Cortex of kidney (tissue), 1 donor: ENCODE data around the gene GRID2.

Experiments used
- DNase-seq: peaks from one replicate; lab custom pipeline; 2025; lab: John Stamatoyannopoulos, UW

GRID2 gene

DNA sequence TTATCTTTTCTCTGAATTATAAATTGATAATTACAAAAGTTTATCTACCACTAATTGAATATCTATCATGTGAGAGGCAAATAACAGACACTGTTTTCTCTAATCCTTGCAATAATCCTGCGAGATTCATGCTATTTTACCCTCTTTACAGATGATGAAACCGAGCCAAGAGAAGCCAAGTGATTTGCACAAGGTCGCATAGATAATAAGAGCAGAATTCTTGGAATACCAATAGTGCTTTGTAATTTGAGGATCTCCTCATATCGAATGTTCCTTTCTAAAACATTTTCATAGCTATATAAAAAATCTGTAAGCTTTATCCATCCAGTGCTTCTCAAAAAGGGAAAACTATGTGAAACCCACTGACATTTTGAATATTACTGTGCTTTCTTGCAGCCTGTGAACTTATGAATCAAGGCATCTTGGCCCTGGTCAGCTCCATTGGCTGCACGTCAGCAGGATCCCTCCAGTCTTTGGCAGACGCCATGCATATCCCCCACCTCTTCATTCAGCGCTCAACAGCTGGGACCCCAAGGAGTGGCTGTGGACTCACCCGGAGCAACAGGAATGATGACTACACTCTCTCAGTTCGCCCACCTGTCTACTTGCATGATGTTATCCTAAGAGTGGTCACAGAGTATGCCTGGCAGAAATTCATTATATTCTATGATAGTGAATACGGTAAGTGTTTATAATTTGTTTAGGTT lies 781.0 kb downstream of the GRID2 start:
- no peak for DNase-seq

DNA sequence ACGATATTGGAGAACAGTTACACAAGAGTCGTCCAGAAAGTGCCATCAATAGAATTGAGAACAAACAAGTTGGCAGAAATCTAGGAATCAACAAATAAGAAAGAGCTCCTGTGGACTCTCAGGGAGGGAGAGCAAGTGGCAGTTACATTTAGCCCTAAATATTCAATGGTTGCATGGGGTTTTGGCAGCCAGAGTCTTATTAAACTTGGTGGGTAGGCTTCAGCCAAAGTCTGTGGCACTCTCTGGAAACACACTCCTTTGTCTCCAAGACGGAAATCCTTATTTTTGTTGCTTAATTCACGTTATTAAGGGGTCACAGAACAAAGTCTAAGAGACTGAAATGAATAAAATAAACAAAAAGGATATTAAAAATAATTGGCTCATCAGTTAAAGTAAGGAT lies 782.6 kb downstream of the GRID2 start:
- no peak for DNase-seq

DNA sequence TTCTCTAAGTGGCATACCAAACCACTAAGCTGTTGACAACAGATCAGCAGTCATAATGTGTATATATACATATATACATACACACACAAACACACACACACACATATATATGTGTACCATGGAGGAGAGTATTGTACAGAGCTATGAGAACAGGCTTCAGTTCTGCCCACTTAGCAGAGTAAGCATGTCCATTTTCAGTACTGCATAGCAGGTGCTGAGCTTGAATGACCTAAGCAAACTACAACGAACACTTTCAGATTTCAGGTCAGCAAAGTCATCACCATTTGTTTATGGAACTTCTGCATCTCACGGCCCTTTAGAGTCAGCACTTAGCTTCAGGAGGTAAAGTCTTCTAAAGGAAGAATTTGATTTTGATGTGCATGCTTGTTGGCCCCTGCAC lies 789.0 kb downstream of the GRID2 start:
- DNase-seq: no peak

DNA sequence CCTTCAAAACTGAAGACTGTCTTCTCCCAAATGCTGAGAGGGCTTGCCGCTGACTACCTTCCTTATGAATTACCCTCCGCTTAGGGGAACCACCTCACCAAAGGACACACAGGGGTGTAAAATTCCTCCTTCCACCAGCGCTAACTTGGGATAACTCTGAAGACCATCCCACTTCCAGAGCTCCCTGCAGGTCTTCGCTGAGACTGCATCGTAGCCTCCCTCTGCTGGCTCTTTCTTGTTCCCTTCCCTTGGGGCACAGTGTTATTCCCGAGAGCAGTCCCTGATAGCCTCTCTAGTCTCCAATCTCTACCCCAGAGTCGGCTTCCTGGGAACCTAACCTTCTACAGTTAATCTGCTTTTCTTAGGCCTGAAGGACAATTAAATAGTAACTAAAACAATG lies 799.3 kb downstream of the GRID2 start:
- no peak for DNase-seq

DNA sequence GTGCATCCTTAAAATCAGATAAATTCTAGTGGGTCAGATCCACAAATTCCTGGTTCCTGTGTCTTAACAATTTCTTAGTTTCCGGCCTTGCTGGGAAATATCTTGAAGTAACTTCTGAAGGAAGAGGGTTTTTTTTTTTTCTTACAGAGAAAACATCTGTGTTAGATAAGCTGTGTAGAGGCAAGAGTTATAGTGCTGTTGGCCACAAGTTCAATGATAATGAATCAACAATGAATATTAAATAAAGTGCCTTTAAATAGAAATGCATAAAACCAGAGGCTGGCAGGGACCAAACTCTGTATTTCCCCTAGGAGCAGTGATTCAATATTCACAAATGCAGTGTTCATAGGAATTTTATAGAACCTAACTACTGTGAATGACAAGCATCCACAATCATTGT lies 812.9 kb downstream of the GRID2 start:
- DNase-seq: no peak

DNA sequence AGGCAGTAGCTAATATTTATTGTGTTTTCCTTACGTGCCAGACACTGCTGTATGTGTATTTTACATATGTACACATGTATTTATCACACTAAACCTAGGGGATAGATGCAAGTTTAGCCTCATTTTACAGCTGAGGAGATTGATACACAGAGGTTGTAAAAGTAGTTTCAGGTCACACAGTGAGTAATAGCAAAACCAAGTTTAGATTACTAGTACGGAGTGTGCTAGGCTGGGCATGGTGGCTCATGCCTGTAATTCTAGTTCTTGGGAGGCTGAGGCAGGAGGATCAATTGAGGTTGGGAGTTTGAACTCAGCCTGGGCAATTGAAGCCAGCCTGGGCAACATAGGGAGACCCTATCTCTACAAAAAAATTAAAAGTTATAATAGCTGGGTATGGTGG lies 823.7 kb downstream of the GRID2 start:
- DNase-seq: no peak

DNA sequence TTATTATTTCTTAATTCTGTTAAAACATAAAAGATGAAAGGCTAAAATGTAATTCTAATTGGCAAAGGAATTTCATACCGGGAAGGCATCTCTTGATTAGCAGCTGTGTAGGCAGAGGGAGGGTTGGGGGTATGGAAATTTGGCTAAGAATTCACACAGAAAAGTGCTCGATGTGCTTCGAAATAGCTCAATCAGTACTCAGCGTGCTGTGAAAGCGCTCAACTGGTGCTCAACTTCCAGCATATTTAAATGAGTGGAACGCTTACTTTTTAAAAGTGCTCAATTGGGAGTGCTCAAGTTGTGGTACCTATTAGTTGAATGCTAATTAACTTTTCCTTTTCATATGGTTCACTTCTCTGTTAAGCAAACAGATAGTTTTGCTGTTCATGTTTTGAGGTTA lies 828.9 kb downstream of the GRID2 start:
- DNase-seq: no peak

DNA sequence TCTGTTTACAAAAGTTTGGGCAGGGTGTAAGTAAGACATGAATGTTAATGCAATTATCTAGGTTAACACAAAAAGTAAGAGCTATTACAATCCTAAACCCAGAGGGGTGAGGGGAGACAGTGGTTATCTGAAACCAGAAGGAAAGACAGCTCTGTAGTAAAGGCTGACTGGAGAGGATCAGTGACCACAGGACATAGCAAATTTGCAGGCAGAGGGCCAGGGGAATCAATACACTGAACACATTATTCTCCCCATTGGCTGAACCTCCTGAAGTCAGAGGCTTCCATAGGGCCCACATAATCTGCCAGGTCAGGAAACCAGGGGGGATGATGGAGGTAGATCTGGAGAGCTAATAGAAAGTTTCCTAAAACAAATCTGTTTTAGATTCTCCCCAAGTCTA lies 835.4 kb downstream of the GRID2 start:
- no peak for DNase-seq

DNA sequence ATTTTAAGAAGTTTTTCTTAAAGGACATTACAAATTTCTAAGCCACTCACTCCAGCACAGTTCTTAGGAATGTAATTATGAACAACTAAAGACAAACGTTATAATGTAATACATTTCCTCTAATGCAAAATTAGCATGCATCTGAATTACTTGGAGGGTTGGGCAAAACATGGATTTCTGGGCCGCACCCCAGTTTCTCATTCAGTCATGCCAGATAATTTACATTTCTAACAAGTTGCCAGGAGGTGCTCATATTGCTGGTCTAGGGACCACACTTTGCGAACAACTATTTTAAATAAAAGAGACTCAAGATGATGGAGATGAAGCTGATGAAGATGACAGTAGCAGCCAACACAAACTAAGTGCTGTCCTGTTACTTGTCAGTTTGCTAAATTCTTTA lies 840.1 kb downstream of the GRID2 start:
- no peak for DNase-seq

DNA sequence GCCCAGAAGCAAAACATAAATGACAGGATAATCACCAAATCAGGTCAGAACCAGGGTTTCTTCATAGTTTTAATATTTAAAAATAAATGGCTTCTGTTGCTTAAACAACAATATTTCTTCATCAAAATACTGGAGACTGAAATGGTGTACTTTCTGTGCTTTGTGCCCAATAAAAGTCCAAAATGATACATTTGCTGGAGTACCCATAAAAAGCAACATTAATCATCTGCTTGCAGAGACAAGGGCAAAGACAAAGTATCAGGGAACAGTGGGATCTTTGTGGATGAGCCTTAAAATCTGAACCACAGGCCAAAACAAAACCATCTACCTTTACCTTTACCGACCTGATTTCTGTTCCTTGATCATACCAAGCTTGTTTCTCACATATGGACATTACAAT lies 840.9 kb downstream of the GRID2 start:
- no peak for DNase-seq

DNA sequence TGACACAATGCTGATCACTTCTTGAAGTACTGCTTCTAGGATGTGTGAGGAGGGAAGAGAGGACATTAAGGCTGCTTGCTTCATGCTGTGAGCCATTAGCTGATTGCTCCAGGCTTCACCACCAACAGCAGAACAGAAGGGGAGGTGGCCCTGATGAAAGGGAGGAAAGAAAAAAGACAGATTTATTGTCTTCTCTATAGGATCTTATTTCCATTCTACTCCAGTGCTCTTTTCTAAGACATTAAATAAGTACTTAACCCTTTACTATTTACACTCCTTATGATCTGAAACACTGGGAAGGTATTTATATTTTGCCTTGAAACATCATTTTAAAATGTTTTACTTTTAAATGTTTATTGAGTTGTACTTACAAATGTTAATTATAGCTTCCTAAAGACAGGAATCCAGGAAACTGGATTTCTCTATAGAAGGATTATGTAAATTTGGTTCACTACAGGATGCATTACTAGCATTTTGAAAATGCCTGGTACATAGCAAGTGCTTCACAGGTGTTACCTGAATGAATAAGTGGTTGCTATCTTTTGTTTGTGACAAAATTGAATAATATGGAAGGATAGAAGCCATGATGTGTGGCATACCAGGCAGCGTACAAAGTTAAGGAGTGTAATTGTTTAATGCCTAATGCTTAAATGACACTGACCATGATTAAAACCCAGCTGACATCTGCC lies 843.9 kb downstream of the GRID2 start:
- no peak for DNase-seq

DNA sequence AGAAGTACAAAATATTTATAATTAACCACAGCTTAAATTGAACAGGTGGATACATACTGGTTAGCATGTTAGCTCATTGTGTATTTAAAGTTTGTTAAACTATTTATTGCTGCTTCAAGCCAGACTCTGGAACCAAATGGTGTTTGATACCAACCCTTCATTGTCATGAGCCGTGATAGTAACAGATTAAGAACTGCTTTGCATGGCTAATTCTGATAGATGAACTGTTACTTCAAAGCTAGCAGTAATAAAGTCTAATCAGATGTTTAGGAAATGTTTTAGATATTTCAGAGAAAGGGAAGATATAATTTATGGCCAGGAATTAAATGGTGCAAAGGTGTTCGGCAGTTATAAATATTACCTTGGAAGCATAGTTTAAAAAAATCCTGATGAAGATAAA lies 848.7 kb downstream of the GRID2 start:
- DNase-seq: no peak

DNA sequence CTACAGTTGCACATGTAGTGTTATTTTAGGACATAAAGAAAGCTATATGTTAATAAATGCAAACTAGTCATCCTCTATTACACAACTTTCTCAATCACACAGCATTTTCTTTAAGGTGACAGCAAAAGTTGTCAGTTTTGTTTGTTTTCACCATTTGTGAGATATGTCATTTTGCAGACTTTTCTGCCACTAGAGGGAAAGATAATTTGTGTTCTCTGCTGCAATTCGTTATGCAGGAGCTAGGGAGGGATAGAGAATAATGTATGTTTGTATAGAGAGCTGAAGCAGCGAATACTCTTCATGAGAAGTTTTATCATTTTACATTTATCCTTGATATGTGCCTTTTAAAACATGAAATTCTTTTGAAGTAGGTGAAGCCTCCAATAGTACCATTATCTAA lies 854.2 kb downstream of the GRID2 start:
- no peak for DNase-seq

DNA sequence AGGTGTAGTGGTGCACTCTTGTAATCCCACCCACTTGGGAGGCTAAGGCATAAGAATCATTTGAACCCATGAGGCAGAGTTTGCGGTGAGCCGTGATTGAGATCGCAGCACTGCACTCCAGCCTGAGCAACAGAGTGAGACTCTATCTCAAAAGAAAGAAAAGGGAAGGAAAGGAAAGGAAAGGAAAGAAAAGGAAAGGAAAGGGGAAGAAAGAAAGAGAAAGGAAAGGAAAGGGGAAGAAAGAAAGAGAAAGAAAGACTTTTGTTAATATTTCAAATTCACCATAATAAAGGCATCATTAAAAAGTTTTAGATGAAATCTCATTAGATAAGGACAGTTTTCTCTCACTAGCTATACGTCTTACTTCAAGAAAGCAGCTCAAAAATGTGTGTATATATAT lies 864.3 kb downstream of the GRID2 start:
- no peak for DNase-seq

DNA sequence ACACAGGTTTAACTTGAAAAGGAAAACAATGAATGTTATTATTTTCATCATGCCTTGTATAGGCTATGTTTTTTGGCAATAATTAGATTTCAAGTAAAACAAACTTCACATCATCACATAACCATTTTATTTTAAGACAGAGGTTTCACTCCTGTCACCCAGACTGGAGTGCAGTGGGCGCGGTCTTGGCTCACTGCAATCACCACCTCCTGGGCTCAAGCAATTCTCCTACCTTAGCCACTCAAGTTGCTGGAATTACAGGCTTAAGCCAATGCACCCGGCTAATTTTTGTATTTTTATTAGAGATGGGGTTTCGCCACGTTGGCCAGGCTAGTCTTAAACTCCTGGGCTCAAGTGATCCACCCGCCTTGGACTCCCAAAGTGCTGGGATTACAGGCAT lies 866.2 kb downstream of the GRID2 start:
- DNase-seq: no peak

DNA sequence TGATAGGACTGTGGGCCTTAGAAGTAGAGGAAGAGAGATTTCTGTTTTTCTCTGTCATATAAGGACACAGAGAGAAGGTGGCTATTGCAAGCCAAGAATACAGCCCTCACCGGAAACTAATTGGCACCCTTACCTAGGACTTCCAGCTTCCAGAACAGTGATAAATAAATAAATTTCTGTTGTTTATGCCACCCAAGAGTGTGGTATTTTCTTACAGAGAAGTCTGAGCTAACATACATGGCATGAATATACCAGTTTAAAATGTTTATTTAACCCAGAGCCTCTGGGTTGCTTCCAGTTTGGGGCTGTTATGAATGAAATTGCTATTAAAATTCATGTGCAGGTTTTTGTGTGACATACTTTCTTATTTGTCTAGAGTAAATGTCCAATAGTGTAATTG lies 870.8 kb downstream of the GRID2 start:
- DNase-seq: no peak

DNA sequence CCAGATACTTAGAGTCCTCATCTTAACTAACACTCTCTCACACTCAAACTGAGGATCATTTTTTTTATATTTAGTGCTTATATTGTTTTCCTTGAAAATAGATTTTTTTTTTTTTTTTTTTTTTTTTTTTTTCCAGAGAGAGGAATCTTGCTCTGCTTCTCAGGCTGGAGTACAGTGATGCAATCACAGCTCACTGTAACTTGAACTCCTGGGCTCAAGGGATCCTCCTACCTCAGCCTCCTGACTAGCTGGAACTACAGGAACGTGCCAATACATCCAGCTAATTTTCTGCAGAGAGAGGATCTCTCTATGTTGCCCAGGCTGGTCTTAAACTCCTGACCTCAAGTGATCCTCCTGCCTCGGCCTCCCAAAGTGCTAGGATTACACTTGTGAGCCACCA lies 874.5 kb downstream of the GRID2 start:
- DNase-seq: no peak

DNA sequence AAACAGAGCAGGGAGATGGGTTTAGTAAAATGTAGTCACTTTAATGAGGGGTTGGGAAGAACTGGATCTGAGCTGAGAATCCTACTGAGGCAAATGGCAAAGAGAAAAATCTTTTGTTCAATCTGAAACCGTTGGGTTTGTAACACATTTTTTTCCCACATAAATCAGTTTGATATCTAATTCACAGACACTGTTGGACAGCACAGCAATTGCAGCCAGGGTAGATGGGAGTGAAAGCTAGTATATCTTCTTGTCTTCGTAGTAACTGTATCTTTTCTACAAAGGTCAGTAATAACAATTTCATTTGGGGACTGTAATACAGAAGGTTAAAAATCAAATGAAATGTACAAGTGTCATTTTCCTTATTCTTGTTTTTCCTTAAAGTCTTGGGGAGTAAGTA lies 875.3 kb downstream of the GRID2 start:
- DNase-seq: no peak

DNA sequence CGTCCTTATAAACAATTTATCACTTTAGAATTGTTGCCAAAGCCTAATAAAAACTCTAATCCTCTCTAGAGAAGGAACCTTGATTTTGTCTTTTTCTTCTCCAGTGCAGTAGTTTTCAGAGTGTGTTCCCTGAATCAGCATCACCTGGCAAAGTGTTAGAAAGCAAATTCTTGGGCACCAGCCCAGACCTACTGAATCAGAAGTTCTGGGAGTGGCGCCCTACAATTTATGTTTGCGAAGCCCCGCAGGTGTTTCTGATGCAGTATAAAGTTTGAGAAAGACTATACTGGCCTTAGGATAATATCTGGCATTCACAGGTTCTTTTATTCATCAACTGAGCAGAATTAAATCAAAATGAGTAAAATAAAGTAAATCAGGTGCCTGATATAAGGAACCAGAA lies 879.0 kb downstream of the GRID2 start:
- DNase-seq: no peak

DNA sequence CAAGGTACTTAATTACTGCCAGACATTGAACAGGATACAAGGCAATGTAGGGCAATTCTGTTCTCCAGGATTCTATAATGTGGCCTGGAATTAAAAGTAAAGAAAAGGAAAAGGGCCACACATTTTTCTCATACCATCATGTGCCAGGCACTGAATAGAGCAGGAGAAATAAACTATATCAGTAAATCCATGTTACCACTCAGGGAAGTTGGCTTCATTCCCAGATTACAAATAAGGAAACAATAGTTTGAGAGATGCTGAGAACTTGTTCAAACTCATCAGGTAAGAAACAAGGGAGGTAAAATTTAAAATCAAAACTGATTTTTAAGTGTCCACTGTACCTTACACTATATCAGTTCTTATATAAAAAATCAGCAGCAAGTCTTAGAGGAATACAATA lies 879.8 kb downstream of the GRID2 start:
- DNase-seq: no peak

DNA sequence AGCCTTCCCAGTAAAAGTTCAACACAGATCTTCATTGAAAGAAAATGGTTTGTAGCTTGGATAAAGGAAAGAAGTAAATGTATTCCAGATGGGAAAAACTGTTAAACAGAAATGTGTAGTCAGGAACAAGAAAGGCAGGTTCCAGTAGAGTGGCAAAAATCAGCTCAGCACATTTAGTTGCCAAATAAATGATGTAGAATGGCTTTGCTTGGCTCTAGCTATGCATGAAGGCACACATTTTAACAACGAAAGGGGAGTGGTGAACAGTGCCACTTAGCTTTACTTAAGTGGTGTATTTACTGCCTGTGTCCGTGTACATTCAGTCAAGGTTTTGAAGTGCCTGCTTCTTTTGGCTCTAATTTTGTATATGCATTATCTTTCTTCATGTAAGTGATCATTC lies 880.3 kb downstream of the GRID2 start:
- DNase-seq: no peak

DNA sequence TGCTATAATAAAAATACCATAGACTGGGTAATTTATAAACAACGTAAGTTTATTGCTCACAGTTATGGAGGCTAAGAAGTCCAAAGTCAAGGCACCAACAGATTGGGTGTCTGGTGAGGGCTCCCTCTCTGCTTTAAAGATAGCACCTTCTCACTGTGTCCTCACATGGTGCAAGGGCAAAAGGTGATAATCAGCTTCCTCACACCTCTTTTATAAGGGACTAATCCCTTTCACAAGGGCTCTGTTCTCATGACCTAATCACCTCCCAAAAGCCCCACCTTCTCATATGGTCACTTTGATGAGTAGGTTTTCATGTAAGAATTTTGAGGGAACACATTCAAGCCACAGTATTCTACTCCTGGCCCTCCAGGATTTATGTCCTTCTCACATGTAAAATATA lies 883.1 kb downstream of the GRID2 start:
- no peak for DNase-seq

DNA sequence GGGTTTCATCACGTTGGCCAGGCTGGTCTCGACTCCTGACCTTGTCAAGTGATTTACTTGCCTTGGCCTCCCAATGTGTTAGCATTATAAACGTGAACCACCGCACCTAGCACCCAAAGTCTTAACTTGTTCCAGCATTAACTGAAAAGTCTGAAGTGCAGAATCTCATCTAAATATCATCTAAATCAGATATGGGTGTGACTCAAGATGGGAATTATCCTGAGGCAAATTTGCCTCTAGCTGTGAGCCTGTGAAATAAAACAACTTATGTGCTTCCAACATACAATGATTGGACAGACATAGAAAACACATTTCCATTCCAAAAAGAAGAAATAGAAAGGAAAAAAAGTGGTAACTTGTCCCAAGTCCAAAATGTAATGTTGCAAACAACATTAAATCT lies 883.7 kb downstream of the GRID2 start:
- no peak for DNase-seq

DNA sequence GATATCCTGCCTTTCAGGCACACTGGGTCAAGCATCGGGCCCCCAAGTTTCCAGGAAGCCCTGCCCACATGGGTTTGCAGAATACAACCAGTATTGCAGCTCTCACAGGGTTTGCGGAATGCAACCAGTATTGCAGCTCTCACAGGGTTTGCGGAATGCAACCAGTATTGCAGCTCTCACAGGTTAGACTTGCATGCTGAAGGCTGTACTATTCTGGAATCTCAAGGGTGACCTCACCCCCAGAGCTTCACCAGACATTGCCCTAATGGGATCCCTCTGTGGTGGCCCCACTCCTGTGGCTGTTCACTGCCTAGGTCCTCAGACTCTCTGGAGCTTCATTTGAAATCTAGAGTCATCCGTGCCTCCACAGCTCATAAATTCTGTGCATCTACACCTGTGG lies 884.1 kb downstream of the GRID2 start:
- no peak for DNase-seq
